ENCODE measurements around the gene C11orf87.

C11orf87 gene

DNA sequence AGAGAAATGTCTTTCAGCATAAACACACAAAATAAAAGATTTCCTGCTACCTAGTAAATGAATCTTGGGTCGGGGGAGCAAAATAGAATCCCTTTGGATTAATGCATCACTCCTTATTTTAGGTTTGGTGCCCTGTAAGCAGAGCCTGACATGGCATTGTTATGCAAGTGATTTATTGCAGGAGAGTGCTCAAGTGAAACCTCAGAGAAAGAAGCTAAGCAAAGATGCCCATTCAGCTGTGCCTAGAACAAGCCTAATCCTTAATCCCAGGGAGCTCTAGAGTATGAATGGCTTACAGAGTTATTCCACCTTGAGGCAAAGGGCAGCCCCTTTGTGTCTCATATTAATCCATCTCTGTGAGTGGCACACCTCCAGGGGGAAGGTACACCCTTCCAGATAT is 21.1 kb downstream of the C11orf87 start:
- H3K4me1 Mint-ChIP-seq, result no peaks in the 10 kb centered on the region
- H3K4me3 Mint-ChIP-seq, result no peak overlapping the region
- H3K27me3 Mint-ChIP-seq (ENCODE audit: low read depth, poor library complexity), result no peaks in the 10 kb centered on the region
- TF ChIP-seq, protein P1, sequence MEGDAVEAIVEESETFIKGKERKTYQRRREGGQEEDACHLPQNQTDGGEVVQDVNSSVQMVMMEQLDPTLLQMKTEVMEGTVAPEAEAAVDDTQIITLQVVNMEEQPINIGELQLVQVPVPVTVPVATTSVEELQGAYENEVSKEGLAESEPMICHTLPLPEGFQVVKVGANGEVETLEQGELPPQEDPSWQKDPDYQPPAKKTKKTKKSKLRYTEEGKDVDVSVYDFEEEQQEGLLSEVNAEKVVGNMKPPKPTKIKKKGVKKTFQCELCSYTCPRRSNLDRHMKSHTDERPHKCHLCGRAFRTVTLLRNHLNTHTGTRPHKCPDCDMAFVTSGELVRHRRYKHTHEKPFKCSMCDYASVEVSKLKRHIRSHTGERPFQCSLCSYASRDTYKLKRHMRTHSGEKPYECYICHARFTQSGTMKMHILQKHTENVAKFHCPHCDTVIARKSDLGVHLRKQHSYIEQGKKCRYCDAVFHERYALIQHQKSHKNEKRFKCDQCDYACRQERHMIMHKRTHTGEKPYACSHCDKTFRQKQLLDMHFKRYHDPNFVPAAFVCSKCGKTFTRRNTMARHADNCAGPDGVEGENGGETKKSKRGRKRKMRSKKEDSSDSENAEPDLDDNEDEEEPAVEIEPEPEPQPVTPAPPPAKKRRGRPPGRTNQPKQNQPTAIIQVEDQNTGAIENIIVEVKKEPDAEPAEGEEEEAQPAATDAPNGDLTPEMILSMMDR (IDR thresholded peaks at IDR 0.05), result no peak
- no peak overlapping the region for H3K27ac Mint-ChIP-seq
- DNase-seq, result no peak
- no peaks in the 10 kb centered on the region for H3K36me3 Mint-ChIP-seq (ENCODE audit: low read depth)
- H3K9me3 Mint-ChIP-seq, result peaks cover 8% of the 10 kb centered on the region

GRCh38 chr11:109454857-109455256 is 32.9 kb downstream of the C11orf87 start:
- no peak for DNase-seq
- H3K9me3 Mint-ChIP-seq, result no peaks in the 10 kb centered on the region
- H3K4me3 Mint-ChIP-seq, result no peak overlapping the region
- H3K27me3 Mint-ChIP-seq (ENCODE audit: low read depth, poor library complexity), result peaks cover 4% of the 10 kb centered on the region
- no peaks in the 10 kb centered on the region for H3K4me1 Mint-ChIP-seq
- no peak overlapping the region for H3K27ac Mint-ChIP-seq
- no peaks in the 10 kb centered on the region for H3K36me3 Mint-ChIP-seq (ENCODE audit: low read depth)
- TF ChIP-seq, protein P1 (IDR thresholded peaks at IDR 0.05), result no peak

Data from nephron progenitor cell (in vitro differentiated cells).